Thoracic aorta (tissue), 2 donors: ENCODE measurements around the gene COMMD4. TPM values are rescaled to one million over a fixed set of nuclear protein-coding genes. Genes with fewer than 3 reads are reported as not detected.
"Not testable (repeated sequence)": the region's sequence is repeated elsewhere in the genome, so short reads cannot be mapped to it uniquely, and the experiment has no call there.

ENCODE experiments used
- ATAC-seq: fragments of 150-250 bp; one replicate; pipeline ENCODE4 v1.8.0; 2017; ENCODE audit warnings: low read depth; ENCODE audit not compliant: insufficient number of reproducible peaks, low FRiP score
- DNase-seq: peaks from one replicate; pipeline ENCODE4 v3.0.0-alpha.2; 2020; ENCODE audit warnings: low spot score
- H3K27ac ChIP-seq, 2 donors: fragments of 200-600 bp; sonication (generic); 1 replicate in 1 of 2; 2 replicates in 1 of 2; pipeline ENCODE4 v1.5.1; 2016; ENCODE audit warnings: mild to moderate bottlenecking in 2 of 2, moderate library complexity in 2 of 2
- H3K27me3 ChIP-seq: fragments of 200-600 bp; sonication (generic); replicated peaks from 2 replicates; pipeline ENCODE4 v1.6.0; 2016; ENCODE audit warnings: mild to moderate bottlenecking; ENCODE audit not compliant: insufficient read depth
- H3K36me3 ChIP-seq: fragments of 200-600 bp; sonication (generic); one replicate; pipeline ENCODE4 v1.5.1; 2016
- H3K4me1 ChIP-seq, 2 donors: fragments of 200-600 bp; sonication (generic); 1 replicate in 1 of 2; 2 replicates in 1 of 2; pipeline versions ENCODE4 v1.5.1 to v1.6.0; 2016; ENCODE audit warnings: low read depth in 2 of 2, mild to moderate bottlenecking in 1 of 2; ENCODE audit not compliant: control insufficient read depth in 1 of 2
- H3K4me3 ChIP-seq: fragments of 200-600 bp; sonication (generic); 2 replicates; pipeline ENCODE4 v1.5.1; 2016; ENCODE audit warnings: mild to moderate bottlenecking
- H3K9me3 ChIP-seq: fragments of 200-600 bp; sonication (generic); 2 replicates; pipeline ENCODE4 v1.5.1; 2016
- total RNA-seq, 2 donors: library from RNA; depleted of rRNA; stranded (reverse); fragments of >200 nt; gene quantifications; one replicate each; pipeline versions ENCODE4 v1.1.0 to v1.2.3, GENCODE V29; 2016
- TF ChIP-seq, protein P1 (sequence below): fragments of 200-600 bp; sonication (generic); IDR thresholded peaks from one replicate; pipeline ENCODE4 v1.5.1; 2019; ENCODE audit warnings: antibody characterized with exemption

COMMD4 gene
- total RNA-seq, 2 donors from 2014 or later, result 57.6 to 71.2 TPM

DNA sequence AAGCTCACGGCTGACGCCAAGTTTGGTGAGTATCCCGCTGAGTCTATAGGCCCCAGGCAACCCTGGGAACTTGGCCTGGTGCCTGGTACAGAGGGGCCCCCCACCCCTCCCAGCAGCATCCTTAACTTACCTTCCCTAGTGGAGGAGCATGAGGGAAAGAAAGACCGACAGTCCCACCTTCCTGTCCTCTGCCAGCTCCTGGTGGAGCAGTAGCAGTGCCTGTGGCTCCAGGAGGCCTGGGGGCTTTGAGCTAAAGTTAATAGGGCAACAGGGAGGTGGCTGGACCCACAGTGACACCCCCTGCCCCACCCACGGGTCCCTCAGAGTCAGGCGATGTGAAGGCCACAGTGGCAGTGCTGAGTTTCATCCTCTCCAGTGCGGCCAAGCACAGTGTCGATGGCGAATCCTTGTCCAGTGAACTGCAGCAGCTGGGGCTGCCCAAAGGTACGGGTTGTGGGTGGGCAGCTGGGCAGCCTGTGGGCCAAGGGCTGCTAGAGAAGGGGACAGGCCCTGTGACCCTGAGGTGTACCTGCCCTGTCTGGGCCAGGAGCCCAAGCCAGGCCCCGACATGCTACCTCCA lies 2.9 kb downstream of the COMMD4 start:
- TF ChIP-seq, protein P1, sequence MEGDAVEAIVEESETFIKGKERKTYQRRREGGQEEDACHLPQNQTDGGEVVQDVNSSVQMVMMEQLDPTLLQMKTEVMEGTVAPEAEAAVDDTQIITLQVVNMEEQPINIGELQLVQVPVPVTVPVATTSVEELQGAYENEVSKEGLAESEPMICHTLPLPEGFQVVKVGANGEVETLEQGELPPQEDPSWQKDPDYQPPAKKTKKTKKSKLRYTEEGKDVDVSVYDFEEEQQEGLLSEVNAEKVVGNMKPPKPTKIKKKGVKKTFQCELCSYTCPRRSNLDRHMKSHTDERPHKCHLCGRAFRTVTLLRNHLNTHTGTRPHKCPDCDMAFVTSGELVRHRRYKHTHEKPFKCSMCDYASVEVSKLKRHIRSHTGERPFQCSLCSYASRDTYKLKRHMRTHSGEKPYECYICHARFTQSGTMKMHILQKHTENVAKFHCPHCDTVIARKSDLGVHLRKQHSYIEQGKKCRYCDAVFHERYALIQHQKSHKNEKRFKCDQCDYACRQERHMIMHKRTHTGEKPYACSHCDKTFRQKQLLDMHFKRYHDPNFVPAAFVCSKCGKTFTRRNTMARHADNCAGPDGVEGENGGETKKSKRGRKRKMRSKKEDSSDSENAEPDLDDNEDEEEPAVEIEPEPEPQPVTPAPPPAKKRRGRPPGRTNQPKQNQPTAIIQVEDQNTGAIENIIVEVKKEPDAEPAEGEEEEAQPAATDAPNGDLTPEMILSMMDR, result no peak
- DNase-seq (no peak), ATAC-seq (no peak)
- no peaks in the 10 kb centered on the region for H3K27me3 ChIP-seq
- peaks cover 9% of the 10 kb centered on the region for H3K36me3 ChIP-seq
- peaks cover 7 to 17% of the 10 kb centered on the region in 2 donors for H3K4me1 ChIP-seq
- no peak overlapping the region for H3K27ac ChIP-seq
- H3K4me3 ChIP-seq, result no peak overlapping the region
- H3K9me3 ChIP-seq, result no peaks in the 10 kb centered on the region

DNA sequence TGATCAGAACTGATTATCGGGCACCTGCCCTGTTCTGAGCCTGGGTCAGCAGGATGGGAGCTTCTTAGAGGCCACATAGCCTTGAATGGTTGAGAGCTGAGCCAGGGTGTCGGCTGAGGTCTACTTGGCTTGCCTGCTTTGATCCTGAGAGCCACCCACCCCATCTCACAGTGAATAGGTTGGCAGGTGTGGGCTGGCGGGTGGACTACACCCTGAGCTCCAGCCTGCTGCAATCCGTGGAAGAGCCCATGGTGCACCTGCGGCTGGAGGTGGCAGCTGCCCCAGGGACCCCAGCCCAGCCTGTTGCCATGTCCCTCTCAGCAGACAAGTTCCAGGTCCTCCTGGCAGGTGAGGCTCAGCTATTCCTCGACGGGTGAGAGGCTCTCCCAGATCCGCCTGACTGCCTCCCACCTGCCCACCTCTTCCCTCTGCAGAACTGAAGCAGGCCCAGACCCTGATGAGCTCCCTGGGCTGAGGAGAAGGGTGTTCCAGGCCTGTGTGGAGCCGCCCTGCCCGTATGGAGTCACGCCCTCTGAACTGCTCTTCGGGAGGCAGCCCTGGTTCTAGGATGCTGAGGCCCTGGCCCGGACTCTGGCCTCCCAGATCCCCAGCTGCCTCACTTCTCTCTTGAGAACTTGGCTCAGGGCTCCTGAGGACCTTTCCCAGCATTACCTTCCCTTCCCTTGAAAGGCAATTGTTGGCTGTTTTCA lies 3.8 kb downstream of the COMMD4 start:
- DNase-seq, result no peak
- H3K9me3 ChIP-seq, result no peaks in the 10 kb centered on the region
- no peak for ATAC-seq
- TF ChIP-seq, protein P1, result no peak
- no peaks in the 10 kb centered on the region for H3K27me3 ChIP-seq
- H3K4me1 ChIP-seq, result peaks cover 7 to 17% of the 10 kb centered on the region in 2 donors
- no peak overlapping the region for H3K27ac ChIP-seq
- peaks cover 9% of the 10 kb centered on the region for H3K36me3 ChIP-seq
- H3K4me3 ChIP-seq, result no peak overlapping the region

DNA sequence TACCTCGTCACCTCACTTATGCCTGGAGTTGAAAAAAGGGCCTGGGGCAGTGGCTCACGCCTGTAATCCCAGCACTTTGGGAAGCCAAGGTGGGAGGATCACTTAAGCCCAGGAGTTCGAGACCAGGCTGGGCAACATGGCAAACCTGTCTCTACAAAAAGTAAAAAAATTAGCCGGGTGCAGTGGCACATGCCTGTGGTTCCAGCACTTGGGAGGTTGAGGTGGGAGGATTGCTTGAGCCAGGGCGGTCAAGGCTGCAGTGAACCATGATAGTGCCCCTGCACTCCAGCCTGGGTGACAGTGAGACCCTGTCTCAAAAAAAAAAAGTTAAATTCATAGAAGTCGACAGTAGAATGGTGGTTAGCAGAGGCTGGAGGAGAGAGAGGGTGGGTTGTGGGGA lies 6.4 kb downstream of the COMMD4 start:
- no peak for ATAC-seq
- Histone ChIP-seq H3K36me3 (peaks cover 9% of the 10 kb centered on the region), H3K4me3 (no peak overlapping the region), H3K27ac (no peak overlapping the region), H3K4me1 (peaks cover 0 to 8% of the 10 kb centered on the region in 2 donors), H3K27me3 (no peaks in the 10 kb centered on the region), H3K9me3 (no peaks in the 10 kb centered on the region)
- TF ChIP-seq, protein P1, result no peak
- DNase-seq, result no peak

DNA sequence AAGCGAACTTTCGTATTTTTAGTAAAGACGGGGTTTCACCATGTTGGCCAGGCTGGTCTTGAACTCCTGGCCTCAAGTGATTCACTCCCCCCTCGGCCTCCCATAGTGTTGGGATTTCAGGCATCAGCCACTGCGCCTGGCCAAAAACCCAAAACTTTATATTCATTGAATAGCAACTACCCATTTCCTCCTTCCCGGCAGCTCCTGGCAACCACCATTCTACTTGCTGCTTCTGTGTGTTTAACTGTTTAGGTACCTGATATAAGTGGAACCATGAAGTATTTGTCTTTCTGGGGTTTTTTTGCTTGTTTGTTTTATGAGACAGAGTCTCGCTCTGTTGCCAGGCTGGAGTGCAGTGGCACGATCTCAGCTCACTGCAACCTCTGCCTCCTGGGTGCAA lies 8.1 kb downstream of the COMMD4 start:
- DNase-seq, H3K4me3 ChIP-seq: not testable (repeated sequence)

DNA sequence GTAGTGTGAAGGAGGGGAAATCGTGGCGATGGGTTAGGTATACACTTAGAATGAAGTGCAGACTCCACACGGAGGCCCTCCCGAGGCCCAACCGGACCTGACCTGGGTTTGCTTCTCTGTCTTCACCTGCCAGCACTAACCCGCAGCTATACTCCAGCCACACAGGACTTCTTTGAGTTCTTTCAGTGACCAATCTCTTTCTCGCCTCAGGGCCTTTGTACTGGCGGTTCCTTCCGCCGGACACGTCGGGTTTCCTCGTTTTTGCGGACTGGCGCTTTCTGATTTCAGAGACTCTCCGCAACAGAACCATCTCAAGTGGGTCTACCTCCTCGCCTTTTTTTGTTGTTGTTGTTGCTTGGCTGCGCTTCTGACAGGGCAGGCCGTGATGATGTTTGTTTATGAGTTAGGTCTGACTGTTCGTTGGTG lies 10.9 kb downstream of the COMMD4 start, which contains the start of gene NEIL1:
Gene NEIL1 (plus strand): TSS at position 244 of the 426 bp plus-strand sequence. CDS start 1,867 bp downstream, outside the sequence.
- Histone ChIP-seq H3K36me3 (no peaks in the 10 kb centered on the region), H3K4me1 (peaks cover 6 to 23% of the 10 kb centered on the region in 2 donors), H3K4me3 (peak within 1 kb of the TSS; percentile 90), H3K9me3 (no peaks in the 10 kb centered on the region), H3K27ac (peak within 1 kb of the TSS; percentile 25 to 50), H3K27me3 (no peaks in the 10 kb centered on the region)
- TF ChIP-seq, protein P1, result no peak
- DNase-seq (no peak), ATAC-seq (no peak)

More for the DNA sequence above, 8.1 kb downstream of the COMMD4 start:
- H3K4me1 ChIP-seq, result peaks cover 4 to 18% of the 10 kb centered on the region in 2 donors
- not testable (repeated sequence) for H3K27me3 ChIP-seq, H3K9me3 ChIP-seq, H3K27ac ChIP-seq, H3K36me3 ChIP-seq, ATAC-seq
